ENCODE measurements around the gene UGT2B10. TPM values are rescaled to one million over a fixed set of nuclear protein-coding genes. Genes with fewer than 3 reads are reported as not detected.

The UGT2B10 gene
- total RNA-seq, 1 experiment from 2014 or later, result not detected

GRCh38 chr4:68869274-68869773 lies 53.5 kb downstream of the UGT2B10 start:
- no peak for DNase-seq (ENCODE audit: extremely low read depth, low read depth)

- DNase-seq (ENCODE audit: extremely low read depth, low read depth), result no peak
These were observed 56.2 kb downstream of the UGT2B10 start for GRCh38 chr4:68871809-68872642.

- no peak for DNase-seq (ENCODE audit: extremely low read depth, low read depth)
These were observed 57.1 kb downstream of the UGT2B10 start for GRCh38 chr4:68872643-68873502.

GRCh38 chr4:68874507-68874906 lies 58.7 kb downstream of the UGT2B10 start:
- DNase-seq (ENCODE audit: extremely low read depth, low read depth), result no peak

- DNase-seq (ENCODE audit: extremely low read depth, low read depth), result no peak
These were observed 61.8 kb downstream of the UGT2B10 start for GRCh38 chr4:68877555-68877954.

GRCh38 chr4:68878048-68878447 lies 62.3 kb downstream of the UGT2B10 start:
- DNase-seq (ENCODE audit: extremely low read depth, low read depth), result no peak

Small RNA genes within 50 kb of the gene (small RNA-seq; reads per million reads assigned to genes)
- gene AC021146.4 (0 reads per million in 2 experiments), gene AC021146.9 (0 reads per million in 2 experiments)

Other genes starting within 250 kb of the UGT2B10 start
- not detected in 2 replicates for gene UGT2B17, start 239.7 kb upstream of the UGT2B10 start, total RNA-seq (2014; rRNA removed; shearing (Covaris generic))
- not detected in 2 replicates for gene UGT2B15, start 145.3 kb upstream of the UGT2B10 start, total RNA-seq (2014; rRNA removed; shearing (Covaris generic))
- gene UGT2A3, start 135.8 kb downstream of the UGT2B10 start, total RNA-seq (2014; rRNA removed; shearing (Covaris generic)), result not detected in 2 replicates